ENCODE measurements around the gene NDUFB6.

- TF ChIP-seq ARNTL (CRISPR knock-in tag; IDR thresholded peaks at IDR 0.05; ENCODE audit: borderline replicate concordance, low read depth) (no peak), ZFP30 (CRISPR knock-in tag; IDR thresholded peaks at IDR 0.05) (no peak), ISL1 (CRISPR knock-in tag; IDR thresholded peaks at IDR 0.05) (no peak), TOX (CRISPR knock-in tag; IDR thresholded peaks at IDR 0.05; ENCODE audit: borderline replicate concordance) (no peak), BACH2 (CRISPR knock-in tag; IDR thresholded peaks at IDR 0.05; ENCODE audit: borderline replicate concordance) (no peak), ZC3H10 (CRISPR knock-in tag; IDR thresholded peaks at IDR 0.05) (no peak), ZNF70 (CRISPR knock-in tag; IDR thresholded peaks at IDR 0.05) (no peak), CSDC2 (CRISPR knock-in tag; IDR thresholded peaks at IDR 0.05) (no peak), RARB (CRISPR knock-in tag; IDR thresholded peaks at IDR 0.05) (no peak)
- TF ChIP-seq, protein P1, sequence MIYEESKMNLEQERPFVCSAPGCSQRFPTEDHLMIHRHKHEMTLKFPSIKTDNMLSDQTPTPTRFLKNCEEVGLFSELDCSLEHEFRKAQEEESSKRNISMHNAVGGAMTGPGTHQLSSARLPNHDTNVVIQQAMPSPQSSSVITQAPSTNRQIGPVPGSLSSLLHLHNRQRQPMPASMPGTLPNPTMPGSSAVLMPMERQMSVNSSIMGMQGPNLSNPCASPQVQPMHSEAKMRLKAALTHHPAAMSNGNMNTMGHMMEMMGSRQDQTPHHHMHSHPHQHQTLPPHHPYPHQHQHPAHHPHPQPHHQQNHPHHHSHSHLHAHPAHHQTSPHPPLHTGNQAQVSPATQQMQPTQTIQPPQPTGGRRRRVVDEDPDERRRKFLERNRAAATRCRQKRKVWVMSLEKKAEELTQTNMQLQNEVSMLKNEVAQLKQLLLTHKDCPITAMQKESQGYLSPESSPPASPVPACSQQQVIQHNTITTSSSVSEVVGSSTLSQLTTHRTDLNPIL (CRISPR knock-in tag; IDR thresholded peaks at IDR 0.05; ENCODE audit: low read depth), result no peak
- TF ChIP-seq, protein P2, sequence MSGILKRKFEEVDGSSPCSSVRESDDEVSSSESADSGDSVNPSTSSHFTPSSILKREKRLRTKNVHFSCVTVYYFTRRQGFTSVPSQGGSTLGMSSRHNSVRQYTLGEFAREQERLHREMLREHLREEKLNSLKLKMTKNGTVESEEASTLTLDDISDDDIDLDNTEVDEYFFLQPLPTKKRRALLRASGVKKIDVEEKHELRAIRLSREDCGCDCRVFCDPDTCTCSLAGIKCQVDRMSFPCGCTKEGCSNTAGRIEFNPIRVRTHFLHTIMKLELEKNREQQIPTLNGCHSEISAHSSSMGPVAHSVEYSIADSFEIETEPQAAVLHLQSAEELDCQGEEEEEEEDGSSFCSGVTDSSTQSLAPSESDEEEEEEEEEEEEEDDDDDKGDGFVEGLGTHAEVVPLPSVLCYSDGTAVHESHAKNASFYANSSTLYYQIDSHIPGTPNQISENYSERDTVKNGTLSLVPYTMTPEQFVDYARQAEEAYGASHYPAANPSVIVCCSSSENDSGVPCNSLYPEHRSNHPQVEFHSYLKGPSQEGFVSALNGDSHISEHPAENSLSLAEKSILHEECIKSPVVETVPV (CRISPR knock-in tag; IDR thresholded peaks at IDR 0.05), result no peak
- TF ChIP-seq, protein P3, sequence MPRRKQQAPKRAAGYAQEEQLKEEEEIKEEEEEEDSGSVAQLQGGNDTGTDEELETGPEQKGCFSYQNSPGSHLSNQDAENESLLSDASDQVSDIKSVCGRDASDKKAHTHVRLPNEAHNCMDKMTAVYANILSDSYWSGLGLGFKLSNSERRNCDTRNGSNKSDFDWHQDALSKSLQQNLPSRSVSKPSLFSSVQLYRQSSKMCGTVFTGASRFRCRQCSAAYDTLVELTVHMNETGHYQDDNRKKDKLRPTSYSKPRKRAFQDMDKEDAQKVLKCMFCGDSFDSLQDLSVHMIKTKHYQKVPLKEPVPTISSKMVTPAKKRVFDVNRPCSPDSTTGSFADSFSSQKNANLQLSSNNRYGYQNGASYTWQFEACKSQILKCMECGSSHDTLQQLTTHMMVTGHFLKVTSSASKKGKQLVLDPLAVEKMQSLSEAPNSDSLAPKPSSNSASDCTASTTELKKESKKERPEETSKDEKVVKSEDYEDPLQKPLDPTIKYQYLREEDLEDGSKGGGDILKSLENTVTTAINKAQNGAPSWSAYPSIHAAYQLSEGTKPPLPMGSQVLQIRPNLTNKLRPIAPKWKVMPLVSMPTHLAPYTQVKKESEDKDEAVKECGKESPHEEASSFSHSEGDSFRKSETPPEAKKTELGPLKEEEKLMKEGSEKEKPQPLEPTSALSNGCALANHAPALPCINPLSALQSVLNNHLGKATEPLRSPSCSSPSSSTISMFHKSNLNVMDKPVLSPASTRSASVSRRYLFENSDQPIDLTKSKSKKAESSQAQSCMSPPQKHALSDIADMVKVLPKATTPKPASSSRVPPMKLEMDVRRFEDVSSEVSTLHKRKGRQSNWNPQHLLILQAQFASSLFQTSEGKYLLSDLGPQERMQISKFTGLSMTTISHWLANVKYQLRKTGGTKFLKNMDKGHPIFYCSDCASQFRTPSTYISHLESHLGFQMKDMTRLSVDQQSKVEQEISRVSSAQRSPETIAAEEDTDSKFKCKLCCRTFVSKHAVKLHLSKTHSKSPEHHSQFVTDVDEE (CRISPR knock-in tag; IDR thresholded peaks at IDR 0.05), result no peak
Measured at GRCh38 chr9:32516241-32516640, 56.7 kb downstream of the NDUFB6 start.

All from SK-N-SH treated with all-trans-retinoic acid at 6 μM for 48 hours (cell line).